Keratinocyte (primary cell): ENCODE measurements around the gene CLPSL2. TPM values are rescaled to one million over a fixed set of nuclear protein-coding genes. Genes with fewer than 3 reads are reported as not detected.

ENCODE experiments used
- DNase-seq: peaks from one replicate; pipeline ENCODE4 v3.0.0-alpha.2; 2011; ENCODE audit warnings: low read depth, missing footprints, low spot score
- FAIRE-seq: peaks from 2 replicates; lab custom pipeline; 2011; peaks lifted over from hg19 to GRCh38; lab: Jason Lieb, UNC
- H2AFZ ChIP-seq: 2 replicates; pipeline ENCODE4 v1.6.0; 2012; ENCODE audit warnings: low read length, control low read depth, inconsistent platforms; ENCODE audit not compliant: control insufficient read depth
- H3K27ac ChIP-seq: 2 replicates; pipeline ENCODE4 v1.5.1; 2011; ENCODE audit warnings: low read length; ENCODE audit not compliant: control insufficient read depth, insufficient read depth
- H3K27me3 ChIP-seq: 3 replicates; pipeline ENCODE4 v1.6.0; 2011; ENCODE audit warnings: low read length; ENCODE audit not compliant: control insufficient read depth, insufficient read depth; ENCODE audit errors: extremely low read depth
- H3K36me3 ChIP-seq, 2 experiments: 2 replicates in 1 of 2; 3 replicates in 1 of 2; pipeline ENCODE4 v1.5.1; 2011; ENCODE audit warnings: low read length in 2 of 2, mild to moderate bottlenecking in 1 of 2; ENCODE audit not compliant: control insufficient read depth in 2 of 2, insufficient read depth in 2 of 2; ENCODE audit errors: extremely low read depth in 1 of 2
- H3K4me1 ChIP-seq: 3 replicates; pipeline ENCODE4 v1.5.1; 2011; ENCODE audit warnings: low read length; ENCODE audit not compliant: control insufficient read depth, insufficient read depth; ENCODE audit errors: extremely low read depth
- H3K4me2 ChIP-seq: 3 replicates; pipeline ENCODE4 v1.6.0; 2011; ENCODE audit warnings: low read depth, low read length; ENCODE audit not compliant: control insufficient read depth, insufficient read depth; ENCODE audit errors: extremely low read depth
- H3K4me3 ChIP-seq, 3 experiments: fragments of 200-600 bp in 1 of 3; sonication (generic) in 1 of 3; 2 replicates in 2 of 3; 3 replicates in 1 of 3; pipeline ENCODE4 v1.5.1; 2011 to 2016; ENCODE audit warnings: low read length in 3 of 3, mild to moderate bottlenecking in 3 of 3, control low read depth in 2 of 3, inconsistent platforms in 1 of 3, low read depth in 1 of 3, mixed read lengths in 1 of 3, mixed run types in 1 of 3, moderate library complexity in 1 of 3; ENCODE audit not compliant: control insufficient read depth in 2 of 3, insufficient read depth in 2 of 3; ENCODE audit errors: extremely low read depth in 1 of 3
- H3K79me2 ChIP-seq: 2 replicates; pipeline ENCODE4 v1.6.0; 2012; ENCODE audit warnings: low read length; ENCODE audit not compliant: control insufficient read depth, insufficient read depth
- H3K9ac ChIP-seq: 3 replicates; pipeline ENCODE4 v1.6.0; 2011; ENCODE audit warnings: low read length; ENCODE audit not compliant: control insufficient read depth, insufficient read depth; ENCODE audit errors: extremely low read depth
- H3K9me1 ChIP-seq: 3 replicates; pipeline ENCODE4 v1.6.0; 2011; ENCODE audit warnings: low read length; ENCODE audit not compliant: control insufficient read depth, insufficient read depth; ENCODE audit errors: extremely low read depth
- H3K9me3 ChIP-seq: 2 replicates; pipeline ENCODE4 v1.5.1; 2012; ENCODE audit warnings: low read depth, low read length; ENCODE audit not compliant: control insufficient read depth
- H4K20me1 ChIP-seq: 3 replicates; pipeline ENCODE4 v1.6.0; 2011; ENCODE audit warnings: low read length; ENCODE audit not compliant: control insufficient read depth, insufficient read depth; ENCODE audit errors: extremely low read depth
- EZH2 ChIP-seq: IDR thresholded peaks from one replicate; pipeline ENCODE4 v1.6.1; 2012; ENCODE audit warnings: inconsistent platforms, mild to moderate bottlenecking, low read length, moderate library complexity
- dilution Hi-C: fragments of 300-500 bp; cut with MboI; formaldehyde crosslinking; loops from one replicate; pipeline ENCODE4 v1.7.0; 2020; ENCODE audit warnings: low sequenced_read_pairs; ENCODE audit not compliant: extremely low pct_ligation_motif_present
- polyA plus RNA-seq, 5 experiments: library from polyadenylated mRNA; depleted of rRNA in 3 of 5; stranded (reverse) in 3 of 5; stranded (forward) in 1 of 5; unstranded in 1 of 5; fragments of >200 nt; gene quantifications; 1 replicate in 1 of 5; 2 replicates in 3 of 5; 3 replicates in 1 of 5; pipeline versions ENCODE4 v1.2.1 to v1.2.3, GENCODE V29; 2011 to 2012; ENCODE audit warnings: missing spikeins in 2 of 5, low read depth in 1 of 5, low replicate concordance in 1 of 5
- TF ChIP-seq, protein P1 (sequence below), 3 experiments: IDR thresholded peaks in 1 of 3; conservative IDR thresholded peaks in 1 of 3; optimal IDR thresholded peaks in 1 of 3; 2 replicates in 2 of 3; 3 replicates in 1 of 3; pipeline versions ENCODE3 to v1.5.1; 2011; ENCODE audit warnings: low read length in 3 of 3, mild to moderate bottlenecking in 3 of 3, moderate library complexity in 2 of 3, control low read depth in 1 of 3, inconsistent platforms in 1 of 3; ENCODE audit not compliant: insufficient read depth in 2 of 3; ENCODE audit errors: extremely low read depth in 1 of 3

Gene CLPSL2
- polyA plus RNA-seq, 1 donor (not counting 4 experiments of a cell fraction or from before 2014, with no cell fraction given) = not detected

GRCh38 chr6:35795453-35796071 is 19.2 kb downstream of the CLPSL2 start:
- FAIRE-seq = no peak
- no peak for DNase-seq
- Histone ChIP-seq H3K4me1 (no peaks in the 10 kb centered on the region), H3K27me3 (no peaks in the 10 kb centered on the region), H3K27ac (no peak overlapping the region), H3K4me3 (no peak overlapping the region), H3K9me3 (no peaks in the 10 kb centered on the region), H2AFZ (no peak overlapping the region), H4K20me1 (no peaks in the 10 kb centered on the region), H3K9me1 (no peaks in the 10 kb centered on the region), H3K79me2 (no peaks in the 10 kb centered on the region), H3K9ac (no peak overlapping the region), H3K4me2 (no peak overlapping the region), H3K36me3 (no peaks in the 10 kb centered on the region)
- TF ChIP-seq EZH2 = no peak
- TF ChIP-seq, protein P1, sequence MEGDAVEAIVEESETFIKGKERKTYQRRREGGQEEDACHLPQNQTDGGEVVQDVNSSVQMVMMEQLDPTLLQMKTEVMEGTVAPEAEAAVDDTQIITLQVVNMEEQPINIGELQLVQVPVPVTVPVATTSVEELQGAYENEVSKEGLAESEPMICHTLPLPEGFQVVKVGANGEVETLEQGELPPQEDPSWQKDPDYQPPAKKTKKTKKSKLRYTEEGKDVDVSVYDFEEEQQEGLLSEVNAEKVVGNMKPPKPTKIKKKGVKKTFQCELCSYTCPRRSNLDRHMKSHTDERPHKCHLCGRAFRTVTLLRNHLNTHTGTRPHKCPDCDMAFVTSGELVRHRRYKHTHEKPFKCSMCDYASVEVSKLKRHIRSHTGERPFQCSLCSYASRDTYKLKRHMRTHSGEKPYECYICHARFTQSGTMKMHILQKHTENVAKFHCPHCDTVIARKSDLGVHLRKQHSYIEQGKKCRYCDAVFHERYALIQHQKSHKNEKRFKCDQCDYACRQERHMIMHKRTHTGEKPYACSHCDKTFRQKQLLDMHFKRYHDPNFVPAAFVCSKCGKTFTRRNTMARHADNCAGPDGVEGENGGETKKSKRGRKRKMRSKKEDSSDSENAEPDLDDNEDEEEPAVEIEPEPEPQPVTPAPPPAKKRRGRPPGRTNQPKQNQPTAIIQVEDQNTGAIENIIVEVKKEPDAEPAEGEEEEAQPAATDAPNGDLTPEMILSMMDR (optimal IDR thresholded peaks at IDR 0.05 in 1 of 3, IDR thresholded peaks at IDR 0.05 in 1 of 3, conservative IDR thresholded peaks at IDR 0.05 in 1 of 3; ENCODE audit: extremely low read depth in 1 of 3, insufficient read depth in 2 of 3, low read length in 3 of 3) = no peak
- dilution Hi-C loops = no loop called here

DNA sequence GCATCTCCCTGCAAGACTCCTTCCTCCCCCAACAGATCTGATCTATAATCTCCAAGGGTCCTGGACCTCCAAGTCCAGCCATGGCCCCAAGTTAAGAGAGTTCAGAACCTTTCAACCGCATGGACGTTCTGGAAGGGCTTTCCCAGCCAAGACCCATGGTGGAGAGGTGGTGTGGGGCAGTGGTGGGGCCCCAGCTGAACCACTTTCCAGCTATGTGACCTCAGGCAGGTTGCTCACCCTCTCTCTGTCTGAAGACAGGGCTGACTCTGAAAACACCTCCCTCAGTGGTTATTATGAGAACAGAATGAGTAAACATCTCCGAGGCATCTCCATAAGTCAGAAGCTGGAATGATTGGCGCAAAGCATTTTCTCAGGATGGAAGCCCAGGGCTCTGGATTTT is 19.8 kb downstream of the CLPSL2 start:
- Histone ChIP-seq H3K36me3 (no peaks in the 10 kb centered on the region), H3K27ac (no peak overlapping the region), H3K4me1 (no peaks in the 10 kb centered on the region), H3K9me1 (no peaks in the 10 kb centered on the region), H4K20me1 (no peaks in the 10 kb centered on the region), H3K27me3 (no peaks in the 10 kb centered on the region), H3K4me2 (no peak overlapping the region), H3K9ac (no peak overlapping the region), H3K4me3 (no peak overlapping the region), H3K9me3 (no peaks in the 10 kb centered on the region), H3K79me2 (no peaks in the 10 kb centered on the region), H2AFZ (no peak overlapping the region)
- dilution Hi-C loops = no loop called here
- FAIRE-seq (no peak), DNase-seq (no peak)
- TF ChIP-seq EZH2 = no peak
- TF ChIP-seq, protein P1 (optimal IDR thresholded peaks at IDR 0.05 in 1 of 3, IDR thresholded peaks at IDR 0.05 in 1 of 3, conservative IDR thresholded peaks at IDR 0.05 in 1 of 3; ENCODE audit: extremely low read depth in 1 of 3, insufficient read depth in 2 of 3, low read length in 3 of 3) = no peak
